HG03565 (cell line): Measurements from ENCODE around the gene OBSCN.

Source experiments
- ATAC-seq: cut with Tn5 transposase; IDR thresholded peaks from one replicate; pipeline ENCODE4 v1.9.1; 2021; ENCODE audit warnings: mild to moderate bottlenecking, moderate library complexity; ENCODE audit not compliant: unreplicated experiment

OBSCN gene

GRCh38 chr1:228408869-228409805 lies 201.3 kb downstream of the OBSCN start:
- ATAC-seq: no peak

- no peak for ATAC-seq
Observed at GRCh38 chr1:228410015-228410414, 202.2 kb downstream of the OBSCN start.

GRCh38 chr1:228410671-228411070 lies 202.8 kb downstream of the OBSCN start:
- no peak for ATAC-seq

GRCh38 chr1:228411121-228411520 lies 203.3 kb downstream of the OBSCN start:
- no peak for ATAC-seq

GRCh38 chr1:228411548-228412430 lies 203.9 kb downstream of the OBSCN start:
- no peak for ATAC-seq

GRCh38 chr1:228413241-228414010 lies 205.6 kb downstream of the OBSCN start:
- ATAC-seq: no peak

- no peak for ATAC-seq
Observed at GRCh38 chr1:228414511-228415211, 206.8 kb downstream of the OBSCN start.

- no peak for ATAC-seq
Observed at GRCh38 chr1:228415221-228415620, 207.4 kb downstream of the OBSCN start.

- no peak for ATAC-seq
Observed at GRCh38 chr1:228415853-228416216, 208.0 kb downstream of the OBSCN start.

GRCh38 chr1:228416217-228416933 lies 208.5 kb downstream of the OBSCN start, which contains the start of gene TRIM17:
Gene TRIM17, minus strand, starts transcription at chr1:228416861. Its CDS starts 1,789 bp downstream, at chr1:228415072.
- no peak for ATAC-seq

- ATAC-seq: no peak
Observed at GRCh38 chr1:228417061-228417460, 209.2 kb downstream of the OBSCN start.

- ATAC-seq: no peak
Observed at GRCh38 chr1:228417483-228418203, 209.8 kb downstream of the OBSCN start.

- ATAC-seq: no peak
Observed at GRCh38 chr1:228420968-228421826, 213.4 kb downstream of the OBSCN start.

- no peak for ATAC-seq
Observed at GRCh38 chr1:228423404-228424053, 215.7 kb downstream of the OBSCN start.

- ATAC-seq: no peak
Observed at GRCh38 chr1:228424685-228425660, 217.1 kb downstream of the OBSCN start.

- ATAC-seq: no peak
Observed at GRCh38 chr1:228426518-228427175, 218.8 kb downstream of the OBSCN start.
